ENCODE data around the gene CRBN. TPM values are rescaled to one million over a fixed set of nuclear protein-coding genes. Genes with fewer than 3 reads are reported as not detected.

Gene CRBN
- polyA plus RNA-seq, 4 donors = 26.6 to 49.4 (median 33.1) TPM

GRCh38 chr3:3160826-3161225, 18.7 kb downstream of the CRBN start:
- 69 to 85% (median 84%) methylated on average over 2 of the region's 2 CpGs for WGBS, 3 donors
- no peaks in the 10 kb centered on the region for H3K9me3 ChIP-seq (ENCODE audit: control insufficient read depth in 2 of 2, insufficient read depth in 1 of 2, low read depth in 1 of 2, low read length in 1 of 2)
- H3K4me3 ChIP-seq (ENCODE audit: low read depth in 1 of 3, low read length in 3 of 3) = no peak overlapping the region
- H3K4me1 ChIP-seq (ENCODE audit: control insufficient read depth in 3 of 3, insufficient read depth in 2 of 3, low read depth in 1 of 3, low read length in 2 of 3) = no peaks in the 10 kb centered on the region
- H3K27me3 ChIP-seq (ENCODE audit: control insufficient read depth in 3 of 3, insufficient read depth in 3 of 3, low read length in 3 of 3) = no peaks in the 10 kb centered on the region
- H3K27ac ChIP-seq (ENCODE audit: low read depth in 1 of 3, low read length in 2 of 3) = no peak overlapping the region
- DNase-seq (no peak), FAIRE-seq (no peak)
- peaks cover 3 to 26% (median 11%) of the 10 kb centered on the region in 3 donors for H3K36me3 ChIP-seq (ENCODE audit: control insufficient read depth in 3 of 3, insufficient read depth in 2 of 3, low read depth in 1 of 3, low read length in 3 of 3)

DNA sequence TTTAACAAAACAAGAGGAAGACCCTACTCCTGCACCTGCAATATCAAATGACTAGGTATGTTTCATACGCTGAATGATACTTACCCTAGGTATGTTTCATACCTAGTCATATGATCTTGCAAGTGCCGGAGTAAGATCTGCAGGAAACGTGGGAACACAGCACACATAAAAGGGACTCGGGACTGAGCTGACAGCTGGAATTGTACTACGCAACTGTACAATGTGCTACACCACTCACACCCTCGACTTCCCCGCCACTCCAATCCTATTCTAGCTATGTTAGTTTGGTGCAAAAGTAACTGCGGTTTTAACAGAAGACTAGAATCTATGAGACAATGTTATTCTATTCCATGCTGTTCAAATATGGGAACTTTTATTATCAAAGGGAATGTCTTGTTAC, 22.0 kb downstream of the CRBN start:
- 93 to 95% (median 94%) methylated on average over 8 of the region's 8 CpGs for WGBS, 3 donors
- no peaks in the 10 kb centered on the region for H3K9me3 ChIP-seq (ENCODE audit: control insufficient read depth in 2 of 2, insufficient read depth in 1 of 2, low read depth in 1 of 2, low read length in 1 of 2)
- H3K4me1 ChIP-seq (ENCODE audit: control insufficient read depth in 3 of 3, insufficient read depth in 2 of 3, low read depth in 1 of 3, low read length in 2 of 3) = no peaks in the 10 kb centered on the region
- H3K27me3 ChIP-seq (ENCODE audit: control insufficient read depth in 3 of 3, insufficient read depth in 3 of 3, low read length in 3 of 3) = no peaks in the 10 kb centered on the region
- DNase-seq (no peak), FAIRE-seq (no peak)
- H3K4me3 ChIP-seq (ENCODE audit: low read depth in 1 of 3, low read length in 3 of 3) = no peak overlapping the region
- no peak overlapping the region for H3K27ac ChIP-seq (ENCODE audit: low read depth in 1 of 3, low read length in 2 of 3)
- peaks cover 6 to 19% (median 8%) of the 10 kb centered on the region in 3 donors for H3K36me3 ChIP-seq (ENCODE audit: control insufficient read depth in 3 of 3, insufficient read depth in 2 of 3, low read depth in 1 of 3, low read length in 3 of 3)

DNA sequence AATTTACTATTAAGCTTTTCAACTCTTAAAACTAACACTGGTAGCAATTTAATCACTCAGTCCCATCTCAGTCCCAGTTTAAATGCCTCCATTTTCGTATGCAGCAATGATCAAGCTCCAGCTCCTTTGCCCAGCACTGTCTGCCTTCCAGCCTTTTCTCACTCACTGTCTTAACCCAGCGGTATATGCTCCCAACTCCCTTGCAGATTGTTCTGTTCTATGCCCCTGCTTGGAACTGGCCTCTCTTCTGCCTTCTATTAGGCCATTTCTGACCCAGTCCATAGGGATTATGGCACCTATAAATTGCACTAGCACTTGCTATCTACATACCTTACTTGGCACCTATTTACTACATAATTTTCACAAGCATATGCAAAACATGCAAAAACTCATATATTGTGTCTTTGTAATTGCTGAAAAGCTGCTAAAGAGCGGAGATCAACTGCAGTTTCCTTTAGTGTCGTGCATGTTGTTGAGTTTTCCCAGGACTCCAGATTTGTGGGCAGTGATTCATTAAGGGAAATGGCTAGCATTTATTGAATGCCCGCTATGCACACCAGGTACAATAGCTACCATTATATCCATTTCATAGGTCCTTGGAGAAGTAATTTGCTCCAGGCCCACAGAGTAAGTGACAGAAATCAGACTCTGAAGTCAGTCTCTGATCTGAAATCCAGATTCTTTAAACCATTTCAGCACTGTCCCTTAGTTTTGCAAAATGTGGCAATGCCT, 24.4 kb downstream of the CRBN start:
- Histone ChIP-seq H3K4me3 (ENCODE audit: low read depth in 1 of 3, low read length in 3 of 3) (no peak overlapping the region), H3K9me3 (ENCODE audit: control insufficient read depth in 2 of 2, insufficient read depth in 1 of 2, low read depth in 1 of 2, low read length in 1 of 2) (no peaks in the 10 kb centered on the region), H3K4me1 (ENCODE audit: control insufficient read depth in 3 of 3, insufficient read depth in 2 of 3, low read depth in 1 of 3, low read length in 2 of 3) (no peaks in the 10 kb centered on the region), H3K27me3 (ENCODE audit: control insufficient read depth in 3 of 3, insufficient read depth in 3 of 3, low read length in 3 of 3) (no peaks in the 10 kb centered on the region), H3K27ac (ENCODE audit: low read depth in 1 of 3, low read length in 2 of 3) (no peak overlapping the region), H3K36me3 (ENCODE audit: control insufficient read depth in 3 of 3, insufficient read depth in 2 of 3, low read depth in 1 of 3, low read length in 3 of 3) (peaks cover 11 to 21% (median 12%) of the 10 kb centered on the region in 3 donors)
- FAIRE-seq (no peak), DNase-seq (no peak)
- WGBS, 3 donors = 93 to 95% (median 93%) methylated on average over 5 of the region's 5 CpGs

GRCh38 chr3:3151513-3151912, 28.0 kb downstream of the CRBN start:
- no peaks in the 10 kb centered on the region for H3K4me1 ChIP-seq (ENCODE audit: control insufficient read depth in 3 of 3, insufficient read depth in 2 of 3, low read depth in 1 of 3, low read length in 2 of 3)
- H3K27ac ChIP-seq (ENCODE audit: low read depth in 1 of 3, low read length in 2 of 3) = no peak overlapping the region
- no peak for FAIRE-seq
- H3K36me3 ChIP-seq (ENCODE audit: control insufficient read depth in 3 of 3, insufficient read depth in 2 of 3, low read depth in 1 of 3, low read length in 3 of 3) = peaks cover 7 to 14% (median 9%) of the 10 kb centered on the region in 3 donors
- no peak for DNase-seq
- H3K4me3 ChIP-seq (ENCODE audit: low read depth in 1 of 3, low read length in 3 of 3) = no peak overlapping the region
- no peaks in the 10 kb centered on the region for H3K9me3 ChIP-seq (ENCODE audit: control insufficient read depth in 2 of 2, insufficient read depth in 1 of 2, low read depth in 1 of 2, low read length in 1 of 2)
- WGBS, 3 donors = 66 to 79% (median 76%) methylated on average over 1 of the region's 1 CpG
- H3K27me3 ChIP-seq (ENCODE audit: control insufficient read depth in 3 of 3, insufficient read depth in 3 of 3, low read length in 3 of 3) = no peaks in the 10 kb centered on the region

DNA sequence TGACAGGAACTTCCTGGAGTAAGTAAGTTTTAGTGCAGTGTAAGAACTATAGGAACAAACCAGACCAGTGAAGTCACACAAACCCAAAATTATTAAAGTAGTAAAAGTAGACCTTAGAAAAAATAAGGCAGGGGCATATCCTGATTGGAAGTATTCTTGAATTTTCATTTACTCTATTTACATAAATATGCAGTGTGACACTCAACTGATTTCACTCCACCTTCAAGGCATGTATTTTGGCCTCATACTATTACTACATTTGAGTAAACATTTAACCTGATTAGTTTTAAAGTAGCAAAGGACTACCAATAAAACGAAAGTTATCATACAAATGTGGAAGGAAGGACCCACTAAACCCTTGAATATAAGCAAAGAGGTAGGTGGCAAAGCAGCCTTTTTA, 29.9 kb downstream of the CRBN start:
- Histone ChIP-seq H3K4me3 (ENCODE audit: low read depth in 1 of 3, low read length in 3 of 3) (no peak overlapping the region), H3K27ac (ENCODE audit: low read depth in 1 of 3, low read length in 2 of 3) (no peak overlapping the region), H3K9me3 (ENCODE audit: control insufficient read depth in 2 of 2, insufficient read depth in 1 of 2, low read depth in 1 of 2, low read length in 1 of 2) (no peaks in the 10 kb centered on the region), H3K4me1 (ENCODE audit: control insufficient read depth in 3 of 3, insufficient read depth in 2 of 3, low read depth in 1 of 3, low read length in 2 of 3) (no peaks in the 10 kb centered on the region), H3K27me3 (ENCODE audit: control insufficient read depth in 3 of 3, insufficient read depth in 3 of 3, low read length in 3 of 3) (no peaks in the 10 kb centered on the region), H3K36me3 (ENCODE audit: control insufficient read depth in 3 of 3, insufficient read depth in 2 of 3, low read depth in 1 of 3, low read length in 3 of 3) (peaks cover 7 to 19% (median 13%) of the 10 kb centered on the region in 3 donors)
- 54 to 76% (median 68%) methylated on average over 1 of the region's 1 CpG for WGBS, 3 donors
- DNase-seq (no peak), FAIRE-seq (no peak)

GRCh38 chr3:3145831-3146230, 33.7 kb downstream of the CRBN start:
- Histone ChIP-seq H3K4me3 (ENCODE audit: low read depth in 1 of 3, low read length in 3 of 3) (no peak overlapping the region), H3K36me3 (ENCODE audit: control insufficient read depth in 3 of 3, insufficient read depth in 2 of 3, low read depth in 1 of 3, low read length in 3 of 3) (peaks cover 4 to 18% (median 9%) of the 10 kb centered on the region in 3 donors), H3K9me3 (ENCODE audit: control insufficient read depth in 2 of 2, insufficient read depth in 1 of 2, low read depth in 1 of 2, low read length in 1 of 2) (no peaks in the 10 kb centered on the region), H3K27me3 (ENCODE audit: control insufficient read depth in 3 of 3, insufficient read depth in 3 of 3, low read length in 3 of 3) (no peaks in the 10 kb centered on the region), H3K4me1 (ENCODE audit: control insufficient read depth in 3 of 3, insufficient read depth in 2 of 3, low read depth in 1 of 3, low read length in 2 of 3) (no peaks in the 10 kb centered on the region), H3K27ac (ENCODE audit: low read depth in 1 of 3, low read length in 2 of 3) (no peak overlapping the region)
- FAIRE-seq (no peak), DNase-seq (no peak)
- WGBS, 3 donors = 88 to 93% (median 90%) methylated on average over 8 of the region's 8 CpGs

GRCh38 chr3:3141939-3142338, 37.6 kb downstream of the CRBN start:
- H3K4me1 ChIP-seq (ENCODE audit: control insufficient read depth in 3 of 3, insufficient read depth in 2 of 3, low read depth in 1 of 3, low read length in 2 of 3) = no peaks in the 10 kb centered on the region
- no peaks in the 10 kb centered on the region for H3K9me3 ChIP-seq (ENCODE audit: control insufficient read depth in 2 of 2, insufficient read depth in 1 of 2, low read depth in 1 of 2, low read length in 1 of 2)
- no peak overlapping the region for H3K27ac ChIP-seq (ENCODE audit: low read depth in 1 of 3, low read length in 2 of 3)
- FAIRE-seq (no peak), DNase-seq (no peak)
- no peaks in the 10 kb centered on the region for H3K27me3 ChIP-seq (ENCODE audit: control insufficient read depth in 3 of 3, insufficient read depth in 3 of 3, low read length in 3 of 3)
- H3K4me3 ChIP-seq (ENCODE audit: low read depth in 1 of 3, low read length in 3 of 3) = no peak overlapping the region
- peaks cover 4 to 22% (median 18%) of the 10 kb centered on the region in 3 donors for H3K36me3 ChIP-seq (ENCODE audit: control insufficient read depth in 3 of 3, insufficient read depth in 2 of 3, low read depth in 1 of 3, low read length in 3 of 3)

DNA sequence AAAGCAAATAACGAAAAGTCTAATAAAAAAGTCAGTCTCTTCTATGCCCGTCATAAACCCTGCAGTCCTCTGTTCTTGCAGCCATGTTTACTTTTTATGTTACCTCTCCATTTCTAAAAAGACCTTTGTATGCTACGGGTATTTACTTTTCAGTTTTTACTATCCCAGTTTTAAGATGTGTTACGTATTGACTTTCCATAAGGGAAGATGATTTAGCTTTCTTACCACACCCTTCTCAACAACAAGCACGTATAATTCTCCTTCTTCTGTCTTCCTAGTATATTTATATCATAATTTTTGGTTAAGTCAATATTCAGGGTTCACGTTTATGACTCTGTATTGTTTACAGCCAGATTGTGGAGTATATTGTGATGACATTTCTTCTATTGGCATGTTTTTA, 42.0 kb downstream of the CRBN start:
- H3K36me3 ChIP-seq (ENCODE audit: control insufficient read depth in 3 of 3, insufficient read depth in 2 of 3, low read depth in 1 of 3, low read length in 3 of 3) = peaks cover 0 to 13% (median 8%) of the 10 kb centered on the region in 3 donors
- H3K4me1 ChIP-seq (ENCODE audit: control insufficient read depth in 3 of 3, insufficient read depth in 2 of 3, low read depth in 1 of 3, low read length in 2 of 3) = no peaks in the 10 kb centered on the region
- FAIRE-seq = no peak
- no peak overlapping the region for H3K4me3 ChIP-seq (ENCODE audit: low read depth in 1 of 3, low read length in 3 of 3)
- DNase-seq = no peak
- 73 to 80% (median 79%) methylated on average over 6 of the region's 6 CpGs for WGBS, 3 donors
- no peak overlapping the region for H3K27ac ChIP-seq (ENCODE audit: low read depth in 1 of 3, low read length in 2 of 3)
- no peaks in the 10 kb centered on the region for H3K27me3 ChIP-seq (ENCODE audit: control insufficient read depth in 3 of 3, insufficient read depth in 3 of 3, low read length in 3 of 3)
- H3K9me3 ChIP-seq (ENCODE audit: control insufficient read depth in 2 of 2, insufficient read depth in 1 of 2, low read depth in 1 of 2, low read length in 1 of 2) = no peaks in the 10 kb centered on the region
